Testis (tissue), 2 donors: ENCODE measurements around the gene CNTFR.

Experiments used
- CTCF ChIP-seq, 3 experiments: fragments of 450-650 bp in 2 of 3; fragments of 200-600 bp in 1 of 3; sonication (generic) in 1 of 3; IDR thresholded peaks; one replicate each; pipeline ENCODE4 v1.5.1; 2016 to 2019; ENCODE audit warnings: antibody characterized with exemption in 3 of 3, mild to moderate bottlenecking in 2 of 3, moderate library complexity in 1 of 3
- POLR2A ChIP-seq: fragments of 450-650 bp; IDR thresholded peaks from one replicate; pipeline ENCODE4 v1.6.1; 2017; ENCODE audit warnings: antibody characterized with exemption, mild to moderate bottlenecking, moderate library complexity

- TF ChIP-seq POLR2A (no peak), CTCF (IDR thresholded peaks at IDR 0.05) (no peak)
These were observed 19.1 kb downstream of the CNTFR start for GRCh38 chr9:34570376-34570775.
